ENCODE results near the gene PHF2.

DNA sequence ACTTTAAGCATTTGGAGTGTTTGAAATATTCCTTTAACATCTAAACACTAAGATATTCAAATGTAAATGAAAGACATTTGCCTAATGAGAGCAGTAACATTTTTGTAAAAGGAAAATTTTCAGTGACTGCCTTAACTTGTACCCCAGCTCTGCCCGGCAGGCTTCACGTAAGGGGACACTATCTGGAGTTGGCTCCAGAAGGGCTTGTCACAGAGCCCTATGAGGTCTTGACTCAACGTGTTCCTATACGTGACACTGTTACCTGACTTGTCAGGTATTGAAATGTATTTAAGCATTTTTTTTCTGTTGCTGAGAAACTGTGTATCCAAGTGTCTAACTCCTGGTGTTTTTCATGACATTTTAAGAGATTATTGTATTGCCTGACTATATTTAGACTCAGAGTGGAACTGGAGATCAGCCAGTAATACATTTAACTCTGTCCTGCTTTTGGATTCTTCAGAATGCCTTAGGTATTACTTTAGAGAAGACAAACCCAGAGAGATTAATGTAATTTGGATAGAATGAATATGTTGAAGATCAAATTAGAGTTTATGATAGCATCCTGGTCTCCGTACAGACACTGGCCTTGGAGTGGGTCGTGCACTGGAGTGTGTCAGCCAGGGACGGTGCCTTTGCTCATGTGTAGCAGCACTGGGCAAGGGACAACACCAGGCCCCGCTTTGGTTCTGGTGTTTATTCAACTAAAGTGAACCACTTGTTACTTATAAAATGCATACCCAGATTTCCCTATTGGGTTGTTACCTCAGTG is 34.6 kb upstream of the PHF2 start:
- TF ChIP-seq, protein P1, sequence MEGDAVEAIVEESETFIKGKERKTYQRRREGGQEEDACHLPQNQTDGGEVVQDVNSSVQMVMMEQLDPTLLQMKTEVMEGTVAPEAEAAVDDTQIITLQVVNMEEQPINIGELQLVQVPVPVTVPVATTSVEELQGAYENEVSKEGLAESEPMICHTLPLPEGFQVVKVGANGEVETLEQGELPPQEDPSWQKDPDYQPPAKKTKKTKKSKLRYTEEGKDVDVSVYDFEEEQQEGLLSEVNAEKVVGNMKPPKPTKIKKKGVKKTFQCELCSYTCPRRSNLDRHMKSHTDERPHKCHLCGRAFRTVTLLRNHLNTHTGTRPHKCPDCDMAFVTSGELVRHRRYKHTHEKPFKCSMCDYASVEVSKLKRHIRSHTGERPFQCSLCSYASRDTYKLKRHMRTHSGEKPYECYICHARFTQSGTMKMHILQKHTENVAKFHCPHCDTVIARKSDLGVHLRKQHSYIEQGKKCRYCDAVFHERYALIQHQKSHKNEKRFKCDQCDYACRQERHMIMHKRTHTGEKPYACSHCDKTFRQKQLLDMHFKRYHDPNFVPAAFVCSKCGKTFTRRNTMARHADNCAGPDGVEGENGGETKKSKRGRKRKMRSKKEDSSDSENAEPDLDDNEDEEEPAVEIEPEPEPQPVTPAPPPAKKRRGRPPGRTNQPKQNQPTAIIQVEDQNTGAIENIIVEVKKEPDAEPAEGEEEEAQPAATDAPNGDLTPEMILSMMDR (conservative IDR thresholded peaks at IDR 0.05; ENCODE audit: low read depth in 2 of 2), result no peak
- TF ChIP-seq CREB1 (CRISPR knock-in tag; IDR thresholded peaks at IDR 0.05; ENCODE audit: low read depth) (no peak), POLR2AphosphoS5 (IDR thresholded peaks at IDR 0.05; ENCODE audit: low read depth) (no peak), EZH2 (IDR thresholded peaks at IDR 0.05; ENCODE audit: low read depth, unreplicated experiment) (no peak), NANOG (IDR thresholded peaks at IDR 0.05; ENCODE audit: borderline replicate concordance) (no peak), EZH2phosphoT487 (IDR thresholded peaks at IDR 0.05; ENCODE audit: unreplicated experiment) (no peak), STAT1 (IDR thresholded peaks at IDR 0.05; ENCODE audit: unreplicated experiment) (no peak), ZNF114 (CRISPR knock-in tag; IDR thresholded peaks at IDR 0.05) (no peak)
- TF ChIP-seq, protein P2, sequence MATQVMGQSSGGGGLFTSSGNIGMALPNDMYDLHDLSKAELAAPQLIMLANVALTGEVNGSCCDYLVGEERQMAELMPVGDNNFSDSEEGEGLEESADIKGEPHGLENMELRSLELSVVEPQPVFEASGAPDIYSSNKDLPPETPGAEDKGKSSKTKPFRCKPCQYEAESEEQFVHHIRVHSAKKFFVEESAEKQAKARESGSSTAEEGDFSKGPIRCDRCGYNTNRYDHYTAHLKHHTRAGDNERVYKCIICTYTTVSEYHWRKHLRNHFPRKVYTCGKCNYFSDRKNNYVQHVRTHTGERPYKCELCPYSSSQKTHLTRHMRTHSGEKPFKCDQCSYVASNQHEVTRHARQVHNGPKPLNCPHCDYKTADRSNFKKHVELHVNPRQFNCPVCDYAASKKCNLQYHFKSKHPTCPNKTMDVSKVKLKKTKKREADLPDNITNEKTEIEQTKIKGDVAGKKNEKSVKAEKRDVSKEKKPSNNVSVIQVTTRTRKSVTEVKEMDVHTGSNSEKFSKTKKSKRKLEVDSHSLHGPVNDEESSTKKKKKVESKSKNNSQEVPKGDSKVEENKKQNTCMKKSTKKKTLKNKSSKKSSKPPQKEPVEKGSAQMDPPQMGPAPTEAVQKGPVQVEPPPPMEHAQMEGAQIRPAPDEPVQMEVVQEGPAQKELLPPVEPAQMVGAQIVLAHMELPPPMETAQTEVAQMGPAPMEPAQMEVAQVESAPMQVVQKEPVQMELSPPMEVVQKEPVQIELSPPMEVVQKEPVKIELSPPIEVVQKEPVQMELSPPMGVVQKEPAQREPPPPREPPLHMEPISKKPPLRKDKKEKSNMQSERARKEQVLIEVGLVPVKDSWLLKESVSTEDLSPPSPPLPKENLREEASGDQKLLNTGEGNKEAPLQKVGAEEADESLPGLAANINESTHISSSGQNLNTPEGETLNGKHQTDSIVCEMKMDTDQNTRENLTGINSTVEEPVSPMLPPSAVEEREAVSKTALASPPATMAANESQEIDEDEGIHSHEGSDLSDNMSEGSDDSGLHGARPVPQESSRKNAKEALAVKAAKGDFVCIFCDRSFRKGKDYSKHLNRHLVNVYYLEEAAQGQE (IDR thresholded peaks at IDR 0.05; ENCODE audit: unreplicated experiment), result no peak
- TF ChIP-seq, protein P3, sequence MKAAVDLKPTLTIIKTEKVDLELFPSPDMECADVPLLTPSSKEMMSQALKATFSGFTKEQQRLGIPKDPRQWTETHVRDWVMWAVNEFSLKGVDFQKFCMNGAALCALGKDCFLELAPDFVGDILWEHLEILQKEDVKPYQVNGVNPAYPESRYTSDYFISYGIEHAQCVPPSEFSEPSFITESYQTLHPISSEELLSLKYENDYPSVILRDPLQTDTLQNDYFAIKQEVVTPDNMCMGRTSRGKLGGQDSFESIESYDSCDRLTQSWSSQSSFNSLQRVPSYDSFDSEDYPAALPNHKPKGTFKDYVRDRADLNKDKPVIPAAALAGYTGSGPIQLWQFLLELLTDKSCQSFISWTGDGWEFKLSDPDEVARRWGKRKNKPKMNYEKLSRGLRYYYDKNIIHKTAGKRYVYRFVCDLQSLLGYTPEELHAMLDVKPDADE (IDR thresholded peaks at IDR 0.05), result no peak
